Heart right ventricle (tissue), 16 donors: ENCODE measurements around the gene FUBP3. TPM values are rescaled to one million over a fixed set of nuclear protein-coding genes. Genes with fewer than 3 reads are reported as not detected.

ENCODE experiments used
- ATAC-seq, 8 donors: fragments of 200-7000 bp; cut with Tn5 transposase; one replicate each; pipeline ENCODE4 v1.9.1; 2020; ENCODE audit warnings: mild to moderate bottlenecking in 8 of 8, moderate library complexity in 8 of 8, moderate number of reproducible peaks in 1 of 8
- DNase-seq, 2 donors: peaks; one replicate each; pipeline ENCODE4 v3.0.0-alpha.2; 2020
- H3K27ac ChIP-seq, 10 donors: fragments of 200-600 bp; sonication (generic) in 2 of 10; one replicate each; pipeline versions ENCODE4 v1.5.0 to v1.8.0; 2020 to 2022; ENCODE audit warnings: mild to moderate bottlenecking in 3 of 10
- H3K27me3 ChIP-seq, 7 donors: fragments of 200-600 bp; one replicate each; pipeline ENCODE4 v1.8.0; 2021 to 2022; ENCODE audit warnings: mild to moderate bottlenecking in 2 of 7
- H3K36me3 ChIP-seq, 9 donors: fragments of 200-600 bp; sonication (generic) in 1 of 9; one replicate each; pipeline versions ENCODE4 v1.5.0 to v1.8.0; 2020 to 2022; ENCODE audit warnings: mild to moderate bottlenecking in 2 of 9
- H3K4me1 ChIP-seq, 9 donors: fragments of 200-600 bp; sonication (generic) in 1 of 9; one replicate each; pipeline versions ENCODE4 v1.5.0 to v1.8.0; 2020 to 2022; ENCODE audit warnings: mild to moderate bottlenecking in 4 of 9
- H3K4me3 ChIP-seq, 10 donors: fragments of 200-600 bp; sonication (generic) in 2 of 10; one replicate each; pipeline versions ENCODE4 v1.5.0 to v1.8.0; 2020 to 2022; ENCODE audit warnings: mild to moderate bottlenecking in 7 of 10, moderate library complexity in 2 of 10
- H3K9me3 ChIP-seq, 11 donors: fragments of 200-600 bp in 10 of 11; sonication (generic) in 2 of 11; one replicate each; pipeline versions ENCODE4 v1.5.0 to v1.8.0; 2013 to 2022; ENCODE audit warnings: mild to moderate bottlenecking in 2 of 11, control low read depth in 1 of 11, moderate library complexity in 1 of 11
- CTCF ChIP-seq, 9 donors: fragments of 200-600 bp; sonication (generic) in 2 of 9; IDR thresholded peaks; one replicate each; pipeline versions ENCODE4 v1.5.0 to v1.8.0; 2021 to 2022; ENCODE audit warnings: antibody characterized with exemption in 9 of 9, mild to moderate bottlenecking in 5 of 9, moderate library complexity in 1 of 9
- WGBS, 2 donors: extraction: QIAGEN DNeasy Blood & Tissue Kit; methylation state at CpG; one replicate each; pipeline ENCODE4 v1.1.7; 2013; ENCODE audit warnings: inconsistent platforms in 1 of 2; 5-methylcytosine and 5-hydroxymethylcytosine counted together
- intact Hi-C, 10 donors: fragments of 100-400 bp; cut with DNase I; formaldehyde crosslinking; loops; one replicate each; pipeline versions ENCODE4 v1.11.1 to v1.14.2; 2022
- polyA plus RNA-seq, 2 donors: library from polyadenylated mRNA; stranded (reverse); fragments of 200-250 nt; gene quantifications; one replicate each; pipeline ENCODE4 v1.2.3, GENCODE V29; 2013
- total RNA-seq, 10 donors: library from RNA; stranded (reverse); fragmentation: NEBNext Ultra II Directional in 3 of 10; extraction: Animal tissue kit (Norgen Biotek cat#: 25700) in 3 of 10; gene quantifications; one replicate each; pipeline versions ENCODE4 v1.2.1 to v1.2.4, GENCODE V29; 2021 to 2023
- donor health status: Arrhythmogenic right ventricular cardiomyopathy.
- donor health status: ischemic (EF 13 %, LVEDD 7.1; RV severe dilation, severe dysfunction).
- donor health status: healthy with polysubstance abuse.
- donor health status: DM: no; HTN: yes; CAD: no.
- donor health status: DM: no; HTN: no; CAD: no.
- donor health status: ischemic (EF 25% LVEDD 6.9; RV normal size, moderate dysfunction).
- donor health status: ischemic (EF 25% LVEDD 5.7; RV mildly dilated, moderate dysfunction).
- donor health status: healthy.
- donor health status: DM: yes; HTN: yes; CAD: no.
- donor health status: Ischemic cardiomyopathy.
- donor health status: ischemic (EF 35%, LVEDD 5.7; RV mildly dilated, moderate dysfunction).
- donor health status: nonischemic (EF 11% LVEDD 7.7; RV severe dilation, severe dysfunction).
- donor health status: DM: yes; HTN: yes; CAD: no.
- donor health status: PGD.
- donor health status: ischemic (EF 29% LVEDD 5.4; RV normal size, mild dysfunction).
- donor health status: nonischemic (EF 23%, LVEDD 6.1; RV moderate dilation, normal function).

Gene FUBP3
- total and polyA plus RNA-seq, 12 donors: 16.8 to 40.3 (median 26.9) TPM

DNA sequence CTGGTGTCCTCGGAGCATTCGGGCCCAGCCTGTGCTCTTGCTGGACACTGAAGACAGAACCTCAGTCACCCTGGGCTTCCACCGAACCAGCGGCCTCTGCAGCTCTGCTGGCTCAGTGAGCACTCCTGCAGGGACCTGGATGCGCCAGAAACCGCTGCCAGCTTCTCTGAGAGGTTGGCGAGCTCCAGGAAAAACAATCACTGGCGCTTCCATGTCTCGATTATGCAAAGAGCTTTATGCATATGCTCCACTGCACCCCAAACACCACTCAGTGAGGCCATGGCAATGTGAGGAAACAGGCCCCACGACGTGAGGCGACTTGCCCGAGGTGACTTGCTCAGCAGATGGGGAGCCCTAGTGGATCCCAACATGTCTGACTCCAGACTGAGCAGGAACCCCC is 96.0 kb downstream of the FUBP3 start:
- ATAC-seq: peak in 1 of 8 donors; percentile 18
- TF ChIP-seq CTCF (IDR thresholded peaks at IDR 0.05): no peak
- intact Hi-C loops: no loop called here
- Histone ChIP-seq H3K4me3 (no peak overlapping the region), H3K27me3 (peaks cover 0 to 16% (median 11%) of the 10 kb centered on the region in 7 donors), H3K36me3 (no peaks in the 10 kb centered on the region), H3K4me1 (no peaks in the 10 kb centered on the region), H3K27ac (no peak overlapping the region), H3K9me3 (no peaks in the 10 kb centered on the region)
- 88% methylated on average over 13 of the region's 13 CpGs for WGBS, 2 donors
- DNase-seq: no peak

- Histone ChIP-seq H3K4me3 (no peak overlapping the region), H3K36me3 (no peaks in the 10 kb centered on the region), H3K9me3 (no peaks in the 10 kb centered on the region), H3K27me3 (peaks cover 0 to 30% (median 18%) of the 10 kb centered on the region in 7 donors), H3K4me1 (peaks cover 0 to 13% (median 11%) of the 10 kb centered on the region in 9 donors), H3K27ac (no peak overlapping the region)
- no peak for DNase-seq
- ATAC-seq: no peak
- no peak for TF ChIP-seq CTCF (IDR thresholded peaks at IDR 0.05)
- intact Hi-C loops: no loop called here
- WGBS, 2 donors: 78 to 83% methylated on average over 7 of the region's 7 CpGs
These were observed 97.9 kb downstream of the FUBP3 start for GRCh38 chr9:130677252-130677651.

DNA sequence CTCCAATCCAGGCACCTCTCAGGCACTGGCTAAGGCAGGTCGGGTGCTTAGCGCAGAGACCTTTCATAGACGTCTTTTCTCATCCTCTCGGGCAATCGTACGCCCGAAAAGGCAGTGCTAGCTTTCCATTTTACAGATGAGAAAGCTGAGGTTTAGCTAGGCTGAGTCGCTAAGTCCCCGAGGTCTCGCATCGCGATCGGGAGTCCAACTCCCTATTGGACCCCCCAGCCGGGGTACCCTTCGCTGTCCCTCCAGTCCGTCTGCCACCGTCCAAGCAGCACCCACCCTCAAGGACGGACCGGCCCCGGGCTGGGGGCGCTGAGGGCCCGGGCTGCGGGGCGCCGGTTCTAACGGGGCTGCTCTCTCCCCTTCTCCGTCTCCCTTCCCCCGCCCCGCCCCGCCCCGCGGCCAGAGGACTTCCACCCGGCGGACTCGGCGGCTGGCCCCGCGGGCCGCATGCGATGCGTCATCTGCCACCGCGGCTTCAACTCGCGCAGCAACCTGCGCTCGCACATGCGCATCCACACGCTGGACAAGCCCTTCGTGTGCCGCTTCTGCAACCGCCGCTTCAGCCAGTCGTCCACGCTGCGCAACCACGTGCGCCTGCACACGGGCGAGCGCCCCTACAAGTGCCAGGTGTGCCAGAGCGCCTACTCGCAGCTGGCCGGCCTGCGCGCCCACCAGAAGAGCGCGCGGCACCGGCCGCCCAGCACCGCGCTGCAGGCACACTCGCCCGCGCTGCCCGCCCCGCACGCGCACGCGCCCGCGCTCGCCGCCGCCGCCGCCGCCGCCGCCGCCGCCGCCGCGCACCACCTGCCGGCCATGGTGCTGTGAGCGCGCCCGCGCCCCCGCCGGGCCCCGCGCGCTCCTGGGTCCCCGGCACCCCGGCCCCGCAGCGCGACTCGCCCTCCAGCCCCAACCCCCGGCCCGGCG is 101.7 kb downstream of the FUBP3 start:
- peak overlapping the region in 1 of 10 donors; percentile 39 for H3K27ac ChIP-seq
- intact Hi-C loops: loop anchor here in 5 of 10 donors (5.0 kb wide), 3 partner anchors 54 to 574 kb away; partner anchors contain the start of gene FUBP3 (in 1 of the 5)

More for the DNA sequence above, 101.7 kb downstream of the FUBP3 start:
- TF ChIP-seq CTCF (IDR thresholded peaks at IDR 0.05): no peak
- Histone ChIP-seq H3K27me3 (peaks cover 0 to 31% (median 18%) of the 10 kb centered on the region in 7 donors), H3K4me1 (peaks cover 0 to 18% (median 14%) of the 10 kb centered on the region in 9 donors), H3K4me3 (peak overlapping the region in 9 of 10 donors; percentile 50 to 75 (median 57)), H3K9me3 (peaks cover 0 to 8% (median 0%) of the 10 kb centered on the region in 11 donors), H3K36me3 (no peaks in the 10 kb centered on the region)
- 2 to 4% methylated on average over 78 to 116 of the region's 116 CpGs for WGBS, 2 donors
- DNase-seq: peak; percentile 56 to 82
- ATAC-seq: peak; percentile 25 to 84 (median 56)
